H1 (cell line): ENCODE measurements around the gene CACNA2D4.

Experiments used
- BRCA1 ChIP-seq: IDR thresholded peaks from 2 replicates; pipeline ENCODE4 v1.6.1; 2012; ENCODE audit warnings: low read depth, low read length, improper control_type of control experiment
- EGR1 ChIP-seq: IDR thresholded peaks from 2 replicates; pipeline ENCODE4 v1.6.1; 2011; ENCODE audit warnings: low read depth, low read length, borderline replicate concordance
- EZH2 ChIP-seq: fragments of 200-600 bp; sonication (generic); IDR thresholded peaks from 2 replicates; pipeline ENCODE4 v1.7.1; 2012; ENCODE audit warnings: low read depth, mild to moderate bottlenecking, moderate library complexity, low read length, inconsistent platforms; ENCODE audit not compliant: severe bottlenecking
- JUN ChIP-seq: IDR thresholded peaks from 2 replicates; pipeline ENCODE4 v1.6.1; 2011; ENCODE audit warnings: low read depth, mild to moderate bottlenecking, improper control_type of control experiment, low read length
- POLR2A ChIP-seq, 2 experiments: IDR thresholded peaks; 1 replicate in 1 of 2; 2 replicates in 1 of 2; pipeline ENCODE4 v1.6.1; 2011; ENCODE audit warnings: low read depth in 2 of 2, low read length in 2 of 2, mild to moderate bottlenecking in 2 of 2; ENCODE audit errors: control extremely low read depth in 1 of 2
- RAD21 ChIP-seq, 2 experiments: IDR thresholded peaks in 1 of 2; conservative IDR thresholded peaks in 1 of 2; 2 replicates each; pipeline ENCODE4 v1.6.1; 2011; ENCODE audit warnings: low read depth in 2 of 2, low read length in 2 of 2, improper control_type of control experiment in 1 of 2, inconsistent platforms in 1 of 2, mild to moderate bottlenecking in 1 of 2, moderate library complexity in 1 of 2
- SIN3A ChIP-seq, 2 experiments: IDR thresholded peaks in 1 of 2; conservative IDR thresholded peaks in 1 of 2; 2 replicates each; pipeline ENCODE4 v1.6.1; 2011 to 2012; ENCODE audit warnings: low read length in 2 of 2, improper control_type of control experiment in 1 of 2, low read depth in 1 of 2, mild to moderate bottlenecking in 1 of 2
- SP4 ChIP-seq: IDR thresholded peaks from 2 replicates; pipeline ENCODE4 v1.6.1; 2012; ENCODE audit warnings: low read length, inconsistent platforms
- TAF1 ChIP-seq: IDR thresholded peaks from 2 replicates; pipeline ENCODE4 v1.6.1; 2011; ENCODE audit warnings: mild to moderate bottlenecking, low read depth, low read length
- USF2 ChIP-seq: IDR thresholded peaks from 2 replicates; pipeline ENCODE4 v1.6.1; 2011; ENCODE audit warnings: low read length, improper control_type of control experiment
- ZNF274 ChIP-seq: IDR thresholded peaks from 2 replicates; pipeline ENCODE4 v1.7.0; 2012; ENCODE audit warnings: low read length, borderline replicate concordance; ENCODE audit errors: extremely low read depth
- TF ChIP-seq, protein P1 (sequence below), 3 experiments: IDR thresholded peaks; 1 replicate in 2 of 3; 2 replicates in 1 of 3; pipeline versions ENCODE4 v1.5.1 to v1.6.1; 2011; ENCODE audit warnings: low read length in 3 of 3, mild to moderate bottlenecking in 3 of 3, inconsistent platforms in 2 of 3, low read depth in 1 of 3, moderate library complexity in 1 of 3; ENCODE audit not compliant: insufficient read depth in 1 of 3; ENCODE audit errors: control extremely low read depth in 1 of 3

DNA sequence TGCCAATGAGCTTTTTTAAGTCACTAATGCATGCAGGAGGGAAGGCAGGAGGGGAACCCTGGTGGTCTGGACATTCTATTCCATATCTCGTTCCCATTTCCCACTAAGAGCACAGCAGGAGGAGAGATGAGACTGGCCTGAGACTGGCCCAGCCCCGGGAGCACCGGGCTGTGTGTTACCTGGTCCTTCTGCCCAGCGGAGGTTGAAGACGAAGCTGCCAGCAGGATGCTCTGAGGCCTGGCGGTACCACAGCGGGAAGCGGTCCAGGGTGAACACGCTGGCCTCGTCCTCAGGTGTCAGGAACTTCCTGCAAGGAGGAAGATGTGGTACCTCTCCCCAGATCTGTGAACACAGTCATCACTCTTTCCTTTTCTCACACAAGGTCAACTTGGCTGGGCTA is 74.2 kb downstream of the CACNA2D4 start:
- no peak for TF ChIP-seq SIN3A (conservative IDR thresholded peaks at IDR 0.05 in 1 of 2, IDR thresholded peaks at IDR 0.05 in 1 of 2; ENCODE audit: low read depth in 1 of 2, low read length in 2 of 2)
- TF ChIP-seq, protein P1, sequence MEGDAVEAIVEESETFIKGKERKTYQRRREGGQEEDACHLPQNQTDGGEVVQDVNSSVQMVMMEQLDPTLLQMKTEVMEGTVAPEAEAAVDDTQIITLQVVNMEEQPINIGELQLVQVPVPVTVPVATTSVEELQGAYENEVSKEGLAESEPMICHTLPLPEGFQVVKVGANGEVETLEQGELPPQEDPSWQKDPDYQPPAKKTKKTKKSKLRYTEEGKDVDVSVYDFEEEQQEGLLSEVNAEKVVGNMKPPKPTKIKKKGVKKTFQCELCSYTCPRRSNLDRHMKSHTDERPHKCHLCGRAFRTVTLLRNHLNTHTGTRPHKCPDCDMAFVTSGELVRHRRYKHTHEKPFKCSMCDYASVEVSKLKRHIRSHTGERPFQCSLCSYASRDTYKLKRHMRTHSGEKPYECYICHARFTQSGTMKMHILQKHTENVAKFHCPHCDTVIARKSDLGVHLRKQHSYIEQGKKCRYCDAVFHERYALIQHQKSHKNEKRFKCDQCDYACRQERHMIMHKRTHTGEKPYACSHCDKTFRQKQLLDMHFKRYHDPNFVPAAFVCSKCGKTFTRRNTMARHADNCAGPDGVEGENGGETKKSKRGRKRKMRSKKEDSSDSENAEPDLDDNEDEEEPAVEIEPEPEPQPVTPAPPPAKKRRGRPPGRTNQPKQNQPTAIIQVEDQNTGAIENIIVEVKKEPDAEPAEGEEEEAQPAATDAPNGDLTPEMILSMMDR (IDR thresholded peaks at IDR 0.05; ENCODE audit: control extremely low read depth in 1 of 3, insufficient read depth in 1 of 3, low read depth in 1 of 3, low read length in 3 of 3) = no peak
- TF ChIP-seq ZNF274 = no peak
- no peak for TF ChIP-seq USF2
- TF ChIP-seq SP4 = no peak
- TF ChIP-seq EGR1 = no peak
- no peak for TF ChIP-seq RAD21 (IDR thresholded peaks at IDR 0.05 in 1 of 2, conservative IDR thresholded peaks at IDR 0.05 in 1 of 2; ENCODE audit: low read depth in 2 of 2, low read length in 2 of 2)
- no peak for TF ChIP-seq BRCA1
- no peak for TF ChIP-seq TAF1
- no peak for TF ChIP-seq EZH2
- no peak for TF ChIP-seq POLR2A (IDR thresholded peaks at IDR 0.05; ENCODE audit: control extremely low read depth in 1 of 2, low read depth in 2 of 2, low read length in 2 of 2)
- no peak for TF ChIP-seq JUN
